Brain microvascular endothelial cell (primary cell): ENCODE measurements around the gene DCPS.
"Not testable (repeated sequence)": the region's sequence is repeated elsewhere in the genome, so short reads cannot be mapped to it uniquely, and the experiment has no call there.

Experiments used
- DNase-seq: peaks from one replicate; pipeline ENCODE4 v3.0.0-alpha.2; 2020
- H3K27ac ChIP-seq: fragments of 250-450 bp; sonication (Bioruptor Pico); 2 replicates; pipeline ENCODE4 v1.5.1; 2020; ENCODE audit warnings: mild to moderate bottlenecking, moderate library complexity
- H3K27me3 ChIP-seq: fragments of 250-450 bp; sonication (Bioruptor Pico); replicated peaks from 2 replicates; pipeline ENCODE4 v1.5.1; 2020; ENCODE audit warnings: mild to moderate bottlenecking
- H3K36me3 ChIP-seq: fragments of 250-450 bp; sonication (Bioruptor Pico); replicated peaks from 2 replicates; pipeline ENCODE4 v1.5.1; 2020; ENCODE audit warnings: mild to moderate bottlenecking
- H3K4me3 ChIP-seq: 2 replicates; pipeline ENCODE4 v1.5.1; 2011; ENCODE audit warnings: low read depth, mild to moderate bottlenecking, control low read depth, low read length, moderate library complexity
- CTCF ChIP-seq: IDR thresholded peaks from 2 replicates; pipeline ENCODE4 v1.5.1; 2011; ENCODE audit warnings: low read depth, mild to moderate bottlenecking, moderate library complexity, low read length, control low read depth, inconsistent platforms; ENCODE audit errors: missing control alignments
- in situ Hi-C: cut with HindIII; loops from 2 replicates; pipeline ENCODE4 v1.10.0; 2017; ENCODE audit warnings: low sequenced_read_pairs, low pct_ligation_motif_present

The DCPS gene

DNA sequence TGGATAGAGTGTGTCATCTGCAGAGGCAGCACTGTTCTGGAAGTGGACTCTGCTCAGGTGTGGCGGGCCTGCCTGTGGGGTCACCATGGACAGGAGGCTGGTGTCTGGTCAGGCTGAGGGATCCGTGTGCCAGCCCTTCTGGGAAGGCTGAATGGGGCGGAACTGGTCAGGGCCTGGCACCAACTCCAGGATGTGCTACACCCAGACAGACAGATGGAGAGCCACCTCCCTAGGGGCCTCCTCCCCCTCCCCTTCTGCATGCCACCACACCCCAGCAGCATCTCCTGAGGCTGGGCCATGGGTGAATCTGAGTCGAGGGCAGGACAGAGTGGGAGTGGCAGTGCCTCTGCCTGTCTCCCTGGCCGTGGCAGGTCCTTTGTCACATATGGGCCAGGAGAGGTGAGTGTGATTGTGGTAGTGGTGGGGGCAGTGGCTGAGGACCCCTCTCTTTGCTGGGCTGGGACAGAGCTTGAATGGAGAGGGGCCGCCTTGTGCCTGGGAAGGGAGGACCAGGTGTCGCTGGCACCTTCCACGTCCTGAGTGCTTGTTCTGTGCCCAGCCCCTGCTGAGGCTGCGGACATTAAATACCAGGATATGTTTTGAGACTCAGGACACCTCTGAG is 80.7 kb downstream of the DCPS start:
- Histone ChIP-seq H3K27ac (no peak overlapping the region), H3K36me3 (no peaks in the 10 kb centered on the region), H3K27me3 (no peaks in the 10 kb centered on the region), H3K4me3 (no peak overlapping the region)
- no peak for DNase-seq
- in situ Hi-C loops: no loop called here
- TF ChIP-seq CTCF: no peak

DNA sequence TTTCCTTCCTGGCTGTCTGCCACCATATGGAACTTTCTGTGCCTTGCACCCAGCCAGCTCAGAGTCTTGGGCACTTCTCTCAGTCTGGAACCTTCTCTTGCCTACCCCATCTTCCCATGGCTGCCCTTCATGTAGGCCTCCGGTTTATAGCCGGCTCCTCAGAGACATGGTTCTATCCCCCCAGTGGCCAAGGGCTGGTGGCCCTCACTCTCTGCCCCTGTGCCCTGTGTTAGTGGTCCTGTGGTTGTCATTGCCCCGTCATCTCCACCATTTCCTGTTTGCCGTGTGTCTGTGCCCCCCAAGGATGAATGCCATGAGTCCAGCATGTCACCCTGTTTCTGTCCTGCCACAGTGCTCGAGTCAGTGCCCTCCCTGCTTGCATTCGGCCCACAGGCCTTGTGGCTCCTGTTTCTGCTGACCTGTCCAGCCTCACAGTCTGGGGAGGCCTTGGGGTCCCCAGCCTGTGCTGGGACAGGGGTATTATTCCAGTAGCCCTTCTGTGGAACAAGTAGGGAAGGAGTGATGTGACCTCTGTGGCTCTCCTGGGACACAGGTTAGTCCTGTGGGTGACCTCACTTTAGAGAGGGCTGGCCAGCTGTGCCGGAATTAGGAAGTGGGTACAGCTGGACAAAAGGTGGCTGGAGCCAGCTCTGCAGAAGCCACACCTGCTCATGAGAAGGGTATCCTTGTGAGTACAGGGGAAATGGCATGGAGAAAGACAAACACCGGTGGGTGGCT is 82.3 kb downstream of the DCPS start:
- in situ Hi-C loops: no loop called here
- Histone ChIP-seq H3K27ac (no peak overlapping the region), H3K36me3 (no peaks in the 10 kb centered on the region), H3K27me3 (no peaks in the 10 kb centered on the region), H3K4me3 (no peak overlapping the region)
- DNase-seq: no peak
- TF ChIP-seq CTCF: no peak

DNA sequence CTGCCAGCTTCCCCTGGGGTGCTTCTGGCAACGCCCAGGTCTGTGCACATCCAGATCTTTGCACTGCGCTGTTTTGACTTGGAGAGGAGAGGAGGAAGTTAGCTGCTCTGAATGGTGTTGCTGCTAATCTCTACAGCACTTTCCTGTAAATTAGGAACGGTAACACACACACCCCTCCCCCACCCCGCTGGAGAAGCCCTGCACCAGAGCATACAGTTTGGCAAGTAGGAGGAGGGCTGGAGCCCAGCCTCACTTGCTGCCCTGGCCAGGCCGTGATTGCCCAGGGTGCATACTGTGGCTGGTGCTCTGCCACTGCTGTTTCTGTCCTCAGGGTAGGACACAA is 82.8 kb downstream of the DCPS start:
- H3K27me3 ChIP-seq, H3K27ac ChIP-seq, H3K4me3 ChIP-seq, in situ Hi-C loops, DNase-seq, H3K36me3 ChIP-seq: not testable (repeated sequence)

- no peak for DNase-seq
- Histone ChIP-seq H3K27ac (no peak overlapping the region), H3K4me3 (no peak overlapping the region), H3K27me3 (no peaks in the 10 kb centered on the region), H3K36me3 (no peaks in the 10 kb centered on the region)
- TF ChIP-seq CTCF: no peak
- in situ Hi-C loops: no loop called here
Measured at GRCh38 chr11:126387857-126388256, 84.0 kb downstream of the DCPS start.

DNA sequence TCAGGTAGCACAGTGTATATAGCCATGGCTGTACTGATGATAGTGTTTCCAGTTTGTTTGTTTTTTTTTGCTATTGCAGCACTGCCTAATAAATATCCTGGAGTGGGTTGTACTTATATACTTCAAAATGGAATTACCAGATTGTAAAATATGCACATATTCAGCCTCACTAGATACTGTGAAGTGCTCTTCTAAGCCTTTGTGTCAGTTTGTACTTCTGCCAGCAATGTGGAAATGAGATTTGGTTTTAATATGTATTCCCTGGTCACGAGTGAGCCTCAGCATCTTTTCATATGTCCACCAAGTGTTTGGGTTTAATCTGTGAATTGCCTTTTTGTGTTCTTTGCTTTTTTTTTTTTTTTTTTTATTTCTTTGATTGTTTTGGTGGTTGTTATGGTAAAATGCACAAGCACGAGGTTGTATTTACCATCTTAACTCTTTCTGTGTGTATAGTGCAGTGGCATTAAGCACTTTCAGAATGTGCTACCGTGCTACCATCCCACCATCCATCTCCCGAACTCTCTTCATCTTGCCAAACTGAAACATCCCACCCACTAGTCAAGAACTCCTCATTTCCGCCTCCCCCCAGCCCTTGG is 86.5 kb downstream of the DCPS start:
- TF ChIP-seq CTCF: no peak
- Histone ChIP-seq H3K27me3 (no peaks in the 10 kb centered on the region), H3K36me3 (no peaks in the 10 kb centered on the region), H3K4me3 (no peak overlapping the region), H3K27ac (no peak overlapping the region)
- in situ Hi-C loops: no loop called here
- no peak for DNase-seq

DNA sequence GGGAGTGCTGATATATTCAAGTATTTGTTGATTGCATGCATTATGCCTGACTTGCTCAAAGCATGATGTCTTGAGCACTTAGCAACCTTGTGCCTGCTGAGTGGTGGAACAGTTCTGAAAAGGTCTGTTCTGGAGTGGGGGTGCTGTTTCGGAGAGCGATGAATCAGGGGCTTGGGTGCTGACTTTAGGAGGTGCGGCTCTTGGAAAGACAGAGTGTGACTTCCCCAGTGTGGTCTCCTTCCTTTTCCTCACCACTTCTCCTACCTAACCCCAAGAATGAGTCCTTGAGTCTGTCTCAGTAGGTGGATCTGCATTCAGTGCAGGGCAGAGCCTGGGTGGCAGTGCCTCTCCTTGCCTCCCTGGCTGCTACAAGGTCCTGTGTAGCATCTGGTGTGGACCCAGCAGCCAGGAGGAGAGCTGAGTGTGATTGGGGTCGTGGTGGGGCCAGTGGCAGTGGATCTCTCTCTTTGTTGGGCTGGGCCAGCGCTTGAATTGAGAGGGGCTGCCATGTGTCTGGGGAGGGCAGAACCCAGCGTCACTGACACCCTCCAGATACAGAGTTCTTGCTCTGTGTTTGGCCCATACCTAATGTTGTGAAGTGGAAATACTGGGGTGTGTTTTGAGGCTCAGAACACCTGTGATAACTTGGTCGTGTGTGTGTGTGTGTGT is 87.6 kb downstream of the DCPS start:
- no peaks in the 10 kb centered on the region for H3K27me3 ChIP-seq
- no peak overlapping the region for H3K27ac ChIP-seq
- TF ChIP-seq CTCF: no peak
- H3K4me3 ChIP-seq: no peak overlapping the region
- no peak for DNase-seq
- in situ Hi-C loops: no loop called here
- H3K36me3 ChIP-seq: no peaks in the 10 kb centered on the region
